Subcutaneous abdominal adipose tissue (tissue), 5 donors: ENCODE measurements around the gene P2RY8.
"Not testable (repeated sequence)": the region's sequence is repeated elsewhere in the genome, so short reads cannot be mapped to it uniquely, and the experiment has no call there.

Source experiments
- H3K27ac ChIP-seq: one replicate; pipeline ENCODE4 v1.7.0; 2013; ENCODE audit warnings: low read depth, mild to moderate bottlenecking, inconsistent platforms, low read length, moderate library complexity
- H3K27me3 ChIP-seq, 5 donors: one replicate each; pipeline ENCODE4 v1.7.0; 2013; ENCODE audit warnings: low read length in 5 of 5, inconsistent platforms in 1 of 5; ENCODE audit not compliant: control insufficient read depth in 5 of 5, insufficient read depth in 4 of 5
- H3K36me3 ChIP-seq, 5 donors: one replicate each; pipeline ENCODE4 v1.7.0; 2013; ENCODE audit warnings: low read length in 5 of 5; ENCODE audit not compliant: control insufficient read depth in 5 of 5, insufficient read depth in 5 of 5
- H3K4me1 ChIP-seq, 5 donors: one replicate each; pipeline ENCODE4 v1.7.0; 2013; ENCODE audit warnings: low read length in 5 of 5, mild to moderate bottlenecking in 3 of 5, moderate library complexity in 1 of 5; ENCODE audit not compliant: control insufficient read depth in 5 of 5, insufficient read depth in 5 of 5
- H3K4me3 ChIP-seq, 5 donors: one replicate each; pipeline ENCODE4 v1.7.0; 2013; ENCODE audit warnings: low read length in 5 of 5, low read depth in 1 of 5
- H3K9ac ChIP-seq, 5 donors: one replicate each; pipeline ENCODE4 v1.7.0; 2013; ENCODE audit warnings: low read length in 5 of 5, mild to moderate bottlenecking in 4 of 5, moderate library complexity in 3 of 5
- H3K9me3 ChIP-seq, 5 donors: one replicate each; pipeline ENCODE4 v1.7.0; 2013; ENCODE audit warnings: low read length in 5 of 5; ENCODE audit not compliant: control insufficient read depth in 5 of 5
- donor health status: healthy.
- donor health status: healthy.
- donor health status: healthy.
- donor health status: healthy.
- donor health status: healthy.

The P2RY8 gene

DNA sequence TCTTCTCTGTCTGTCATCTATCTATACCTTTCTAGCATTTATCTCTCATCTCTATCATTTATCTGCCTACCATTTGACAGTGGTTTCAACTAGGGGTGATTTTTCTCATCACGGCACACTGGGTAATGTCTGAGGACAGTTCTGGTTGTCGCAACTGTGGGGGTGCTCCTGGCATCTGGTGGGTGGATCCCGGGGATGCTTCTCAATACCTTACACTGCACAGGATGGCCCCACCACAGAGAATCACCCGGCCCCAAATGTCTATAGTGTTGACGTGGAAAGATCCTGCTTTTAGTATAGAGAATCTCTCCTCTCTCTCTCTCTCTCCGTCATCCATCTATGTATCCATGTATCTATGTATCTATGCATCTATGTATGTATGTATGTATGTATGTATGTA is 7.2 kb downstream of the P2RY8 start:
- H3K9ac ChIP-seq: no peak overlapping the region
- no peak overlapping the region for H3K27ac ChIP-seq
- H3K4me3 ChIP-seq: no peak overlapping the region
- H3K4me1 ChIP-seq: peaks cover 0 to 6% (median 0%) of the 10 kb centered on the region in 5 donors
- H3K9me3 ChIP-seq: peaks cover 0 to 2% (median 0%) of the 10 kb centered on the region in 5 donors
- H3K36me3 ChIP-seq: no peaks in the 10 kb centered on the region
- H3K27me3 ChIP-seq: peaks cover 2 to 7% (median 4%) of the 10 kb centered on the region in 5 donors

DNA sequence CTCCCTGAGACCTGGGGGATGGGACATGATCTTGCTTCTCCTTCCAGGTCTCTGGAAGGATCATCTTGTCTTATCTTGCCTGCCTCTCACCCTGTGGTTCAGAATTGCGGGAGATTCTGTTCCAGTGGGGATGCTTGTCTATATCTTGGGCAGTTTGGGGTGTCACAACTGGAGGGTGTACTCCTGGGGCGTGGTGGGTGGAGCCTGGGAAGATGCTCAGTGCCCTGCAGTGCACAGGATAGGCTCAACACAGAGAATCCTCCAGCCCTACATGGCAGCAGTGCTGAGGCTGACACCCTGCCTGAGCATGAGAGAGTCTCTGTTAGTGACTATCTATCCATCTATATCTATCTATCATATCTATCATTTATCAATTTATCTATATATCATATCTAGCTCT is 7.7 kb downstream of the P2RY8 start:
- Histone ChIP-seq H3K27me3 (peaks cover 0 to 6% (median 4%) of the 10 kb centered on the region in 5 donors), H3K9ac (no peak overlapping the region), H3K9me3 (peaks cover 0 to 3% (median 0%) of the 10 kb centered on the region in 5 donors), H3K36me3 (no peaks in the 10 kb centered on the region), H3K27ac (no peak overlapping the region), H3K4me3 (no peak overlapping the region), H3K4me1 (peaks cover 0 to 2% (median 0%) of the 10 kb centered on the region in 5 donors)

DNA sequence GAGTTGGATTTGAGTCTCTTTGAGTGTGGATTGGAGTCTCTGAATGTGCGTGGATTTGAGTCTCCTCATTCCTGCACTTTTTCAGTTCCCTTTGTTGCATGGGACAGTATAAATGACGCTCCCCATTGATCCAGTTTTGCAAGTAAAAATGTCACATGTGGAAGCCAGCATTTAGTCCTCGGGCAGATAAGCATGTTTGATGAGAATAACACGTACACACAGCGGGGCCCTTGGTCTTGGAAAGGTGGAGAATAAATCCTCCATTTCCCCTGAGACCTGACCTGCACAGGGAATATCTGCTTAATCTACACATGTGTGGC is 8.1 kb downstream of the P2RY8 start:
- Histone ChIP-seq H3K36me3 (no peaks in the 10 kb centered on the region), H3K4me1 (no peaks in the 10 kb centered on the region), H3K27ac (no peak overlapping the region), H3K27me3 (peaks cover 0 to 6% (median 4%) of the 10 kb centered on the region in 5 donors), H3K9me3 (peaks cover 0 to 5% (median 0%) of the 10 kb centered on the region in 5 donors), H3K9ac (no peak overlapping the region), H3K4me3 (no peak overlapping the region)

- Histone ChIP-seq H3K36me3 (no peaks in the 10 kb centered on the region), H3K9ac (no peak overlapping the region), H3K4me1 (no peaks in the 10 kb centered on the region), H3K4me3 (no peak overlapping the region), H3K9me3 (peaks cover 0 to 5% (median 0%) of the 10 kb centered on the region in 5 donors), H3K27me3 (peaks cover 0 to 6% (median 4%) of the 10 kb centered on the region in 5 donors), H3K27ac (no peak overlapping the region)
Observed at GRCh38 chrX:1528186-1528883, 8.7 kb downstream of the P2RY8 start.

DNA sequence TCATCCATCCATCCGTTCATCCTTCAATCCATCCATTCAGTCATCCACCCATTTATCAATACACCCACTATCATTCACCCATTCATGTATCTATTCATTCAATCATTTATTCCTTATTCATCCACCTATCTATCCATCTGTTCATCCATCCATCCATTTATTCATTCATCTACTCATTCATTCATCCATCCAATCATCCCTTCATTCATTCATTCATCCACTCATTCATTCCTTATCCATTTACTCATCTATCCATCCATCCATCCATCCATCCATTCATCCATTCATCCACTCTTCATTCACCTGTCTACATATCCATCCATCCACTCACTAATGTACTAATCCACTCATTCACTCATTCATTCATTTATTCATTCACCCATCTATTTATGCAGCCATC is 9.5 kb downstream of the P2RY8 start:
- H3K36me3 ChIP-seq: no peaks in the 10 kb centered on the region
- peaks cover 0 to 1% (median 0%) of the 10 kb centered on the region in 5 donors for H3K4me1 ChIP-seq
- no peak overlapping the region for H3K9ac ChIP-seq
- H3K9me3 ChIP-seq: peaks cover 0 to 5% (median 0%) of the 10 kb centered on the region in 5 donors
- H3K27me3 ChIP-seq: peaks cover 0 to 6% (median 4%) of the 10 kb centered on the region in 5 donors
- no peak overlapping the region for H3K4me3 ChIP-seq
- no peak overlapping the region for H3K27ac ChIP-seq

DNA sequence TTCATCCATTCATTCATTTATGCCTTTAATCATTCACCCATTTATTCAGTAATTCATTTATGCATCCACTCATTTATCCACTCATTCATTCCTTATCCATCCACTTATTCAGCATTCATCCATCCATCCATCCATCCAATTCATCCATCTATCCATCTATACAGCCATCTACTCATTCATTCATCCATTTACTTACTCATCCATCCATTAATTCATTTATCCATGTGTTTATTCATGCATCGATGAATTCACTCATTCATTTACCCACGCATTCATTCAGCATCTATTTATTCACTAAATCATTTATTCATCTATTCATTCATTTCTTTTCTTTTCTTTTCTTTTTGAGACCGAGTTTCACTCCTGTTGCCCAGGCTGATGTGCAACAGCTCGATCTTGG is 10.4 kb downstream of the P2RY8 start:
- Histone ChIP-seq H3K4me3 (no peak overlapping the region), H3K27me3 (peaks cover 0 to 5% (median 3%) of the 10 kb centered on the region in 5 donors), H3K36me3 (no peaks in the 10 kb centered on the region), H3K4me1 (peaks cover 0 to 6% (median 0%) of the 10 kb centered on the region in 5 donors), H3K9ac (no peak overlapping the region), H3K9me3 (peaks cover 0 to 5% (median under 1%) of the 10 kb centered on the region in 5 donors), H3K27ac (no peak overlapping the region)

DNA sequence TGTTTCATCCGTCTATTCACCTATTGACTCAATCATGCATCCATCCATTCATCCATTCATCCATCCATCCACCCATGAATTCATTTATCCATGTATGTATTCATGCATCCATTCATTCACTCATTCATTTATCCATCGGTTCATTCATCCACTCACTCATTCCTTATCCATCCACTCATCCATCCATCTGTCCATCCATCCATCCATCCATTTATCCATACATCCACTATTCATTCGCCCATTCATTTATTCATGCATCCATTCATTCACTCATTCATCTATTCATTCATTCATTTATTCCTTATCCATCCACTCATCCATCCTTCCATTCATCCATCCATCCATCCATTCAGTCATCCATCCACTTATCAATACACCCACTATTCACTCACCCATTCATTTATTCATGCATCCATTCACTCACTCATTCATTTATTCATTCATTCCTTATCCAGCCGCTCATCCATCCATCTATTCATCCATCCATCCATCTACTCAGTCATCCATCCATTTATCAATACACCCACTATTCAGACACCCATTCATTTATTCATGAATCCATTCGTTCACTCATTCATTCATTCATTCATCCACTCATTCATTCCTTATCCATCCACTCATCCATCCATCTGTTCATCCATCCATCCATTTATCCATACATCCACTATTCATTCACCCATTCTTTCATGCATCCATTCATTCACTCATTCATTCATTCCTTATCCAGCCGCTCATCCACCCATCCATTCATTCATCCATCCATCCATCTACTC is 11.2 kb downstream of the P2RY8 start:
- Histone ChIP-seq H3K27me3 (peaks cover 0 to 3% (median 0%) of the 10 kb centered on the region in 5 donors), H3K36me3 (no peaks in the 10 kb centered on the region)

GRCh38 chrX:1524874-1525582 is 12.0 kb downstream of the P2RY8 start:
- Histone ChIP-seq H3K9ac (no peak overlapping the region), H3K36me3 (no peaks in the 10 kb centered on the region), H3K9me3 (peaks cover 0 to 9% (median 3%) of the 10 kb centered on the region in 5 donors), H3K4me3 (no peak overlapping the region), H3K27ac (no peak overlapping the region), H3K4me1 (peaks cover 0 to 9% (median 0%) of the 10 kb centered on the region in 5 donors), H3K27me3 (peaks cover 0 to 3% (median 0%) of the 10 kb centered on the region in 5 donors)

More for the DNA sequence above, 11.2 kb downstream of the P2RY8 start:
- Histone ChIP-seq H3K4me3 (no peak overlapping the region), H3K9me3 (peaks cover 0 to 6% (median 3%) of the 10 kb centered on the region in 5 donors), H3K4me1 (peaks cover 0 to 9% (median 0%) of the 10 kb centered on the region in 5 donors), H3K9ac (no peak overlapping the region), H3K27ac (no peak overlapping the region)

- not testable (repeated sequence) for H3K4me1 ChIP-seq, H3K9ac ChIP-seq, H3K4me3 ChIP-seq, H3K27me3 ChIP-seq, H3K27ac ChIP-seq, H3K36me3 ChIP-seq
- H3K9me3 ChIP-seq: peaks cover 0 to 15% (median 6%) of the 10 kb centered on the region in 5 donors
Observed at GRCh38 chrX:1522905-1523304, 14.1 kb downstream of the P2RY8 start.
